GM19035 (cell line): ENCODE measurements around the gene CXCL1.

Experiments
- ATAC-seq: cut with Tn5 transposase; IDR thresholded peaks from one replicate; pipeline ENCODE4 v1.9.1; 2021; ENCODE audit not compliant: unreplicated experiment

Gene CXCL1

GRCh38 chr4:73851293-73851692 lies 17.9 kb upstream of the CXCL1 start:
- ATAC-seq: no peak

DNA sequence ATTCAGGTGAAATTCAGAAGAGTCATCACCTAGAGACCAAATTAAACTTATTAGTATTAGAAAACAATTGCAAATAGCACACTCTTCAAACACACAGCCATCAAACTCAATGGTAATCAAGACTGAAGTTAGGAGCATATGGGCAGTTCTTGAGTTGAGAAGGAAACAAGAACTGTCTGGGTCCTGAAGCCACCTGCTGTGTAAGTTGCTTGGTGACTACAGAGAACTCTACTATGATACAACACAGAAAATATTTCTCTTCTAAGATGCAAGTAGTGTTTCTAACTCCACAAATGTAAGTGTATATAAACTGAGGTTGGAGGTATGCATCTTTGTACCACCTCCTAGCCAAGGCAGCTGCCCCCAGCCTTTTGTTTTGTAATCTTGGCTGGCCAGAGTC lies 16.4 kb upstream of the CXCL1 start:
- no peak for ATAC-seq

DNA sequence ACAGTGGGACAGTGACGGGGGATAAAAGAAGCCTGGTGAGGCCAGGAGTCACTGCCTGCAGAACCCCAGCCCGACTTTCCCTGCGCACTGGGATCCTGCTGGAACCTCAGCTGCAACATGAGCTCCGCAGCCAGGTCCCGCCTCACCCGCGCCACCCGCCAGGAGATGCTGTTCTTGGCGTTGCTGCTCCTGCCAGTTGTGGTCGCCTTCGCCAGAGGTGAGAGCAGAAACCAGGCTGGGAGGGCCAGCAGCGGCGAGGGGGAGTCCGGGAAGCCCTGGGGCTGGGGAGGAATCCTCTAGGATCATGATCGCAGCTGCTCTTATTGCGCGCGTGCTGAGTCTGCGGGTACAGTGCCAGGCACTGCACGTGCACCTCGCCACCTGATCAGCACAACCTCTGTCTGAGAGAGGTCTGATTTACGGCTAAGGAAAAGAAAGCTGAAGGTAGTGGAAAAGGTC lies 15.9 kb upstream of the CXCL1 start, which contains the start of gene PF4V1:
Gene PF4V1, plus strand, starts transcription at position 51 of the 459 bp plus-strand sequence. Its CDS starts 67 bp downstream, at position 118.
- ATAC-seq: no peak

- no peak for ATAC-seq
These were observed 15.3 kb upstream of the CXCL1 start for GRCh38 chr4:73853718-73854473.

DNA sequence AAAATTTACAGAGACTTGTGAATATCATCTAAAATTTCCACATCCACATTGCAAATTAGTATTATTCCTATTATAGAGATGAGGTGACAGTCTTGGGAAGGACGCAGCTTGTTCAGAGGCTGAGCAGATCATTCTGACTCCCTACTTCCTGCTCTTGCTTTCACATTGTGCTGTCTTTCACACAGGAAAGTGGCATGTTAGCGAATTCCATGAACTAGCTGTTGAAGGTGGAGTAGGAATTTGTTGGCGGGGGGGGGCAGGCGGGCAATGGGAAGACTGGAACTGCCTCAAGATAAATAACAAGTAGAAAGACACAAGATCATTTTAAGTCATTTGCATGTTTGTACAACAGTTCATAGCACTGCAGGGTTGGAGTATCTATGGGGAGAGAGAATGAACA lies 13.8 kb upstream of the CXCL1 start:
- no peak for ATAC-seq

DNA sequence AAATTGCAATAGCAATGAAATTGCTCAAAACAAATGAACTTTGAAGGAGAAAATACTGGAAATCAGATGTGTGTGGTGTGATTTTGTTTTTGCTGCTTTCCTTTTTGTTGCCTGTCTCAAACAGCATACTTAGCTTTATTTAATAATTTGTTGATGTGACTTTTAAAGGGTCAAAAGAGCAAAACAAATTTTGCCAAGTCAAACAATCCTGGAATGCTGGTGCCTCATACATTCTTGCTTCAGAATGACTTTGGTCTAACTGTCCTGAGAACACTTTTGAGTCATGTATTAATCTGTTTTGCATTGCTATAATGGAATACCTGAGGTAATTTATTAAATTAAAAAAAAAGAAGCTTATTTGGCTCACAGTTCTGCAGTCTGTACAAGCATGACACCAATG lies 12.7 kb upstream of the CXCL1 start:
- ATAC-seq: no peak

- no peak for ATAC-seq
These were observed 9.5 kb upstream of the CXCL1 start for GRCh38 chr4:73859614-73860088.

GRCh38 chr4:73860181-73860580 lies 9.0 kb upstream of the CXCL1 start:
- no peak for ATAC-seq

DNA sequence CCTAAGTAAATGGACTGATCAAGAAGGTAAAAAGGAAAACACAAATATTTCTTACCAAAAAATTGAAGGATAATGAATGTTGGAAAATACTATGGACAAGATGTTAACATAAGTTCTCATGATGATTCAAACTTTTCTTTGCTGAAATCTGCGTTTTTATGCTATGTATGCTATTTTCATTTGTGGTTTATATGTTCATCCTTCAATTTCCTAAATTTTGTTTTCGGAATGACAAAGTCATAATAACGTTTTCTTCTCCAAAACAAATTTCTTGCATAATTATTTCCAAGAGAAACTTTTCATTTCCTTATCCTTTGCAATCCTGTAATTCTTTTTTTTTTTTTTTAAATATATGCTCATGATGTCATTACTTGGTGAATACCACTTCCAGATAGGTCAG lies 8.3 kb upstream of the CXCL1 start:
- ATAC-seq: no peak

GRCh38 chr4:73862322-73862721 lies 6.9 kb upstream of the CXCL1 start:
- ATAC-seq: no peak

- ATAC-seq: no peak
These were observed 4.8 kb upstream of the CXCL1 start for GRCh38 chr4:73864365-73864764.

DNA sequence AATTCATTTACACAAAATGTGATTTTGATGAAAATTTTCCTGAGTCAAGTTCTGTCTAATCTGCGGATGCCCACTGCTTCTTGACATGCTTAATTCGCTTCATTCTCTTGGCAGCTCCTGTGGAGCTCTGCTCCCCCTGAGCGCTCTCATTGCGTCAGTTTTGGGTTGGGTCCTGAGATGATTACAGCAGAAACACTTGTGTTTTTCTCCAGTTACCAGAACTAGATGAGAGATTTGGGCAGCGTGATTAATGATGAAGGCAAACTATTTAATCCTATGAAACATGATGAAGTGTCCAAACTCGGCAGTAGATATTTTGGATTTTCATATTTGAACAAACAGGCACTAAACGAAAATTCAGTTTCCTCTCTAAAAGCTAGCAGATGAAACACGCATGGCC lies 4.2 kb upstream of the CXCL1 start:
- no peak for ATAC-seq

DNA sequence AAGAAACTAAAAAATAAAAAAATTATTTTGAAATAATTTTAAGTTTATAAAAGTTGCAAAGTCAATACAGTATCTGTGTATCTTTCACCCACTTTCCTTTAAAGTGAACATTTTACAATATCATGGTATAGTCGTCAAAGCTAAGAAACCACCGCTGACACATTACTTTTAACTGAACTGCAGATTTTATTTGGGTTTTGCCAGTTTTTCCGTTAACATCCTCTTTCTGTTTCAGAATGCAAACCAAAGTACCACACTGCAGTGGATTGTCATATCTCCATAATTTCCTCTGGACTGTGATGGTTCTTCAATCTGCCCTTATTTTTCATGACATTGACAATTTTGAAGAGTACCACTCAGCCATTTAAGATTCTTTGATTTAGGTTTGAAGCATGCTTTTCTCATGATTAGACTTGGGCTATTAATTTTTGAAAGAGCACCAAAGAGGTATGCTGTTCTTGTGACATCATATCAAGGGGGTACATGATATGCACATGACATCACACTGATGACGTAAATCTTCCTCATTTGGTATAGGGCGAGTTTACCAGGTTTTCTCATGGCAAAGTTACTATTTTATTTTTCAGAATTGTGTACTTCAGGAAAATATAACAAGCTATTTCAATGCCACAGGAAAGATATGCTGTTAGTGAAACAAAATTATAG lies 3.6 kb upstream of the CXCL1 start:
- no peak for ATAC-seq

DNA sequence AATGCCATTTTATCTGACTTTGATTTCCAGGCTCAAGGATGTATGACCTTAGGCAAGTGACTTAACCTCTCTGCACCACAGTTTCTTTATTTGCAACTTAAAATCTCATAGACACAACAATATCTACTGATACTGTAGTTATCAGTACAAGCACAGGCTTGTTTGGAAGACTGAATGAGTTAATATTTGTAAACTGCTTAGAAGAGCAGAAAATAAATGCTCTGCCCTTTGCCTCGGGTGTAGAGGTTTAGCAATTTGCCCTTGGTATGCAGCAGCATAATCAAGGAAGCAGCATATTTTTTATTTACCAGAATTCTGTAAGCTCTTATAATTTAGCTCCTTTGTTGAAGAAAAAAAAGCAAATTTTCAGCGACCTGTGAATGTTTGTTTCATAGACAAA lies 2.9 kb upstream of the CXCL1 start:
- no peak for ATAC-seq

- no peak for ATAC-seq
These were observed 1.4 kb upstream of the CXCL1 start for GRCh38 chr4:73867783-73868182.

DNA sequence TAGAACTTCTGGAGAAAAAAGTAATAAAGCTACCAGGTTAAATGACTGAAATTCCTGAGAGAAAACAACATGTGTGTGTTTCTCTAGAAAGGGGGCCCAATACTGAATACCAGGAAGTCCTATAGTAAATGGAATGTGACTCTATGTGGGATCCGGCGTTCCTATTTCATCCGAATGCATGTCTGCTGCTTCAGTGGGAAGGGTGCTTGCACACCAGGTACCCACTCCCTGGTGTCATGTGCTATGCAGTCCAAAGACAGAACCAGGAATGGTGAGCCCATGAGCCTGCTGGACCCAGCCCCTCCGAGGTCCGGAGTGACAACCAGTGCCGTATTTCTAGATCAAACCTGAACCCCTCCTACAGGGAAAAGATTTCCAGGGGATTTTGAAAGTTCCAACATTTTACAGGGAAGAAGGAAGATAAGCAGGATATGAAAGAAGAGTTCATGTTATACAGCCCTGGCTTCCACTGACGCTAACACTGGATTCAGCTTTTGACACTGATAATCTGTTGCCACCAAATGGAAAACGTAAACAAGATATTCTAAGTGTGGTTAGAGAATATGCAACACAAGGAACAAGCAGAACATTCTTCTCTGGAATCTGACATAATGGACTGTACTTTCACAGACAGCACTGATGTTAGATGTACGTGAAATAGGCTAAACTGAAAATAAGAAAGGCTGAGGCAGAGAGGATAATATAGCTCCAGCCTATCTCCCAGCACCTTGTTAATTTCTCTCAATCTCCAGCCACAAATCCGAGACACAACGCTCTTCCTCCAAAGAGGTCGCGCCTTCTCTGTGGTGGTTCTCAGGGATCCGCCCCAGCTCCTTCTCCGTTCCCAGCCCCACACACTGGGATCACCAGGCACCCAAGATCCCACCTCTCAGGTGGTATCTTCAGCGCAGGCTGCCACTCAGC lies 725 bp upstream of the CXCL1 start:
- no peak for ATAC-seq

DNA sequence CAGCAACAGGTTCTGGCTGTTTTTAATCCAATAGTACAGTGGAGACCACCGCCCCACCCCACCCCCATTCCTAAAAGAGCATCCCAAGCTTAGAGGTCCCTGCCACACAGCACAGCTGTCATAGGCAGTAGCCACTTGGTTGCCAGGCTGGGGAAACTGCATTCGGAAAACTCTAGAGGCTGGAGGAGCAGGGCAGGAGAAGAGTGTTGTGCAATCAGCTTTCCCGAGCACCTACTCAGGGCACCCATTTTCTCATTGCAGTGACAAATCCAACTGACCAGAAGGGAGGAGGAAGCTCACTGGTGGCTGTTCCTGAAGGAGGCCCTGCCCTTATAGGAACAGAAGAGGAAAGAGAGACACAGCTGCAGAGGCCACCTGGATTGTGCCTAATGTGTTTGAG lies 1.1 kb downstream of the CXCL1 start:
- no peak for ATAC-seq

- ATAC-seq: no peak
These were observed 1.6 kb downstream of the CXCL1 start for GRCh38 chr4:73870768-73871167.

DNA sequence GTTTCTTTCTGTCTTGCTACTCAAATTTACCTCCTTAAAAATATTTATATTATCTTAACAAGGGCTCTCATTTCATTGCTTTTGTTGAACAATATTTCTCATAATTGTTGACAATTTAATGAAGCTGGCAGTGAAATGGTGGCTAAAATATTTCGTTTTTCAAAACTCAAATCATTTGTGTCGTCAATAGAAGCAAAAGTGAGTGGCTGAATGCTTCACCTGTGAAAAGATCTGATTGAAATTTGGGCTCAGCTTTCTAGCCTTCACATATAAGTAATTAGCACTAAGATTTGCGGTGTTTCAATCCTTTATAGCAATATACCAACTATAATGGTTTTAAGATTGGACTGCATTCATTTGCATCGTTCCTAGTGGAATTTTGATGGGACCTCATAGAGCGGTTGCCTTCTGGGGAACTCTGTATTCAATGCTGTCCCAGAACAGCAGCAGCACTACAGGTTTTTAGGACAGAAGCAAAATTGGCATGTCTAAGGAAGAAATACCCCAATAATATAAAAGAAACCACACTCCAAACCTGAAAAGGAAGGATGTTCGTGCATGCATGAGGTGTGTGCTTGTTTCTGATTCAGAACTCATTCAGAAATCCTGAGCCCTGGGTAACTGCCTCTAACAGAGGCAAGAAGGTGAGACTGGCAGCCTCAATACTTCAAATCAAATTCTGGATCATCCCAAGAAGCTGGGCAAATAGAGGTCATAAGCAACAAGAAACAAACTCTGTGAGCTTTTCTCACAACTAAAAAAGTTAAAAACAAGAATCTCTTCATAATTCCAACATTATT lies 2.5 kb downstream of the CXCL1 start:
- no peak for ATAC-seq

- no peak for ATAC-seq
These were observed 3.3 kb downstream of the CXCL1 start for GRCh38 chr4:73872316-73873108.
